Mucosa of rectum (tissue), 2 donors: ENCODE data around the gene MRPS26.
A peak's percentile ranks its signal among the peaks of the same experiment; 100 is the strongest.

Experiments used
- H3K27ac ChIP-seq, 2 donors: one replicate each; pipeline ENCODE4 v1.7.0; 2013; ENCODE audit warnings: inconsistent platforms in 2 of 2, low read depth in 2 of 2, low read length in 2 of 2
- H3K27me3 ChIP-seq, 2 donors: one replicate each; pipeline ENCODE4 v1.7.0; 2013; ENCODE audit warnings: low read length in 2 of 2; ENCODE audit not compliant: control insufficient read depth in 2 of 2, insufficient read depth in 2 of 2
- H3K36me3 ChIP-seq, 2 donors: one replicate each; pipeline ENCODE4 v1.7.0; 2013; ENCODE audit warnings: low read length in 2 of 2; ENCODE audit not compliant: control insufficient read depth in 2 of 2, insufficient read depth in 2 of 2
- H3K4me1 ChIP-seq, 2 donors: one replicate each; pipeline ENCODE4 v1.7.0; 2013; ENCODE audit warnings: low read length in 2 of 2, mild to moderate bottlenecking in 1 of 2; ENCODE audit not compliant: control insufficient read depth in 2 of 2, insufficient read depth in 2 of 2
- H3K4me3 ChIP-seq, 2 donors: one replicate each; pipeline ENCODE4 v1.7.0; 2013; ENCODE audit warnings: low read length in 2 of 2
- H3K9ac ChIP-seq, 2 donors: one replicate each; pipeline ENCODE4 v1.7.0; 2013; ENCODE audit warnings: low read length in 2 of 2, low read depth in 1 of 2, mild to moderate bottlenecking in 1 of 2
- H3K9me3 ChIP-seq, 2 donors: one replicate each; pipeline ENCODE4 v1.7.0; 2013; ENCODE audit warnings: low read length in 2 of 2; ENCODE audit not compliant: control insufficient read depth in 2 of 2
- donor health status: healthy.
- donor health status: Normal muscosa, but diverticular disease.

MRPS26 gene

GRCh38 chr20:3045816-3046676 lies at the start of gene MRPS26:
Gene MRPS26, plus strand, starts transcription at chr20:3046052. Its CDS starts 17 bp downstream, at chr20:3046069.
- H3K9me3 ChIP-seq = no peaks in the 10 kb centered on the region
- H3K27me3 ChIP-seq = no peaks in the 10 kb centered on the region
- H3K36me3 ChIP-seq = peaks cover 13 to 23% of the 10 kb centered on the region in 2 donors
- peaks cover 6 to 15% of the 10 kb centered on the region in 2 donors for H3K4me1 ChIP-seq
- peak within 1 kb of the TSS; percentile 67 to 70 for H3K9ac ChIP-seq
- H3K27ac ChIP-seq = peak within 1 kb of the TSS; percentile 80 to 88
- H3K4me3 ChIP-seq = peak within 1 kb of the TSS; percentile 75 to 82

GRCh38 chr20:2998728-2999127 lies 47.1 kb upstream of the MRPS26 start:
- peaks cover 7 to 13% of the 10 kb centered on the region in 2 donors for H3K36me3 ChIP-seq
- H3K27me3 ChIP-seq = no peaks in the 10 kb centered on the region
- H3K4me3 ChIP-seq = no peak overlapping the region
- H3K4me1 ChIP-seq = no peaks in the 10 kb centered on the region
- no peaks in the 10 kb centered on the region for H3K9me3 ChIP-seq
- no peak overlapping the region for H3K27ac ChIP-seq
- no peak overlapping the region for H3K9ac ChIP-seq

- H3K27ac ChIP-seq = no peak overlapping the region
Measured at GRCh38 chr20:3000852-3001523, 44.9 kb upstream of the MRPS26 start.

GRCh38 chr20:3003416-3003815 lies 42.4 kb upstream of the MRPS26 start:
- H3K9ac ChIP-seq = no peak overlapping the region
- no peaks in the 10 kb centered on the region for H3K27me3 ChIP-seq
- no peak overlapping the region for H3K4me3 ChIP-seq
- peaks cover 26 to 32% of the 10 kb centered on the region in 2 donors for H3K36me3 ChIP-seq
- no peaks in the 10 kb centered on the region for H3K4me1 ChIP-seq
- H3K9me3 ChIP-seq = no peaks in the 10 kb centered on the region
- H3K27ac ChIP-seq = no peak overlapping the region

More at GRCh38 chr20:3000852-3001523, 44.9 kb upstream of the MRPS26 start:
- Histone ChIP-seq H3K4me1 (no peaks in the 10 kb centered on the region), H3K9me3 (no peaks in the 10 kb centered on the region), H3K36me3 (peaks cover 12 to 13% of the 10 kb centered on the region in 2 donors), H3K9ac (no peak overlapping the region), H3K4me3 (no peak overlapping the region), H3K27me3 (no peaks in the 10 kb centered on the region)

GRCh38 chr20:3010985-3011723 lies 34.7 kb upstream of the MRPS26 start:
- H3K27ac ChIP-seq = no peak overlapping the region
- no peak overlapping the region for H3K9ac ChIP-seq
- no peaks in the 10 kb centered on the region for H3K9me3 ChIP-seq
- no peaks in the 10 kb centered on the region for H3K27me3 ChIP-seq
- H3K36me3 ChIP-seq = peaks cover 26 to 34% of the 10 kb centered on the region in 2 donors
- no peaks in the 10 kb centered on the region for H3K4me1 ChIP-seq
- H3K4me3 ChIP-seq = no peak overlapping the region

- no peaks in the 10 kb centered on the region for H3K4me1 ChIP-seq
- no peak overlapping the region for H3K4me3 ChIP-seq
- no peak overlapping the region for H3K9ac ChIP-seq
Measured at GRCh38 chr20:3011752-3012151, 34.1 kb upstream of the MRPS26 start.

GRCh38 chr20:3013771-3014170 lies 32.1 kb upstream of the MRPS26 start:
- Histone ChIP-seq H3K9ac (no peak overlapping the region), H3K4me1 (no peaks in the 10 kb centered on the region), H3K4me3 (no peak overlapping the region), H3K27ac (no peak overlapping the region), H3K9me3 (no peaks in the 10 kb centered on the region), H3K27me3 (no peaks in the 10 kb centered on the region), H3K36me3 (peaks cover 7 to 30% of the 10 kb centered on the region in 2 donors)

More at GRCh38 chr20:3011752-3012151, 34.1 kb upstream of the MRPS26 start:
- no peaks in the 10 kb centered on the region for H3K27me3 ChIP-seq
- H3K27ac ChIP-seq = no peak overlapping the region
- no peaks in the 10 kb centered on the region for H3K9me3 ChIP-seq
- H3K36me3 ChIP-seq = peaks cover 23 to 35% of the 10 kb centered on the region in 2 donors

- Histone ChIP-seq H3K9ac (no peak overlapping the region), H3K36me3 (peaks cover 7 to 26% of the 10 kb centered on the region in 2 donors), H3K27ac (no peak overlapping the region)
Measured at GRCh38 chr20:3014179-3014578, 31.7 kb upstream of the MRPS26 start.

GRCh38 chr20:3014662-3015061 lies 31.2 kb upstream of the MRPS26 start:
- Histone ChIP-seq H3K4me1 (no peaks in the 10 kb centered on the region), H3K9me3 (no peaks in the 10 kb centered on the region), H3K27me3 (no peaks in the 10 kb centered on the region), H3K36me3 (peaks cover 7 to 26% of the 10 kb centered on the region in 2 donors), H3K27ac (no peak overlapping the region), H3K4me3 (no peak overlapping the region), H3K9ac (no peak overlapping the region)

More at GRCh38 chr20:3014179-3014578, 31.7 kb upstream of the MRPS26 start:
- Histone ChIP-seq H3K4me3 (no peak overlapping the region), H3K27me3 (no peaks in the 10 kb centered on the region), H3K4me1 (no peaks in the 10 kb centered on the region), H3K9me3 (no peaks in the 10 kb centered on the region)
